ENCODE measurements around the gene SLC1A2.
A peak's percentile ranks its signal among the peaks of the same experiment; 100 is the strongest.

DNA sequence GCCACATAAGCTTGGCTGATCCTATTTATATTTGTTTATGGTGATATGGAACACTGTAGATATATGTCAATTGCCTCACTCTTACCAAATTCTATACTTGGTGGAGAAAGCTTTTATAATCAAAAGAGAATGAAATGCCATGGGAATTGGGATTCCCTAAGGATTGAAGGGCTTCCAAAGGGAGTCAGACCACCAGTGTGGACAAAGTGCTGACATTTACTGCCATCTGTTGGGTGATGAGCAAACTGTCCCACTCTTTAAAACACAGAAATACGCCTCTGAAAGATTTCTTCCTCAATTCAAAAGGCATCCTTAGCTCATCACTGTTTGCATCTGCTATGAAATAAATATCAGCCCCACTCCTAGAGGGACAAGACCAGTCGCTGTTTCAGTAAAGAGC lies 7.1 kb downstream of the SLC1A2 start:
- TF ChIP-seq, protein P1, sequence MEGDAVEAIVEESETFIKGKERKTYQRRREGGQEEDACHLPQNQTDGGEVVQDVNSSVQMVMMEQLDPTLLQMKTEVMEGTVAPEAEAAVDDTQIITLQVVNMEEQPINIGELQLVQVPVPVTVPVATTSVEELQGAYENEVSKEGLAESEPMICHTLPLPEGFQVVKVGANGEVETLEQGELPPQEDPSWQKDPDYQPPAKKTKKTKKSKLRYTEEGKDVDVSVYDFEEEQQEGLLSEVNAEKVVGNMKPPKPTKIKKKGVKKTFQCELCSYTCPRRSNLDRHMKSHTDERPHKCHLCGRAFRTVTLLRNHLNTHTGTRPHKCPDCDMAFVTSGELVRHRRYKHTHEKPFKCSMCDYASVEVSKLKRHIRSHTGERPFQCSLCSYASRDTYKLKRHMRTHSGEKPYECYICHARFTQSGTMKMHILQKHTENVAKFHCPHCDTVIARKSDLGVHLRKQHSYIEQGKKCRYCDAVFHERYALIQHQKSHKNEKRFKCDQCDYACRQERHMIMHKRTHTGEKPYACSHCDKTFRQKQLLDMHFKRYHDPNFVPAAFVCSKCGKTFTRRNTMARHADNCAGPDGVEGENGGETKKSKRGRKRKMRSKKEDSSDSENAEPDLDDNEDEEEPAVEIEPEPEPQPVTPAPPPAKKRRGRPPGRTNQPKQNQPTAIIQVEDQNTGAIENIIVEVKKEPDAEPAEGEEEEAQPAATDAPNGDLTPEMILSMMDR (IDR thresholded peaks at IDR 0.05; ENCODE audit: low read depth, low read length) = peak; percentile 37
- no peak for TF ChIP-seq POLR2A (IDR thresholded peaks at IDR 0.05; ENCODE audit: extremely low read depth, insufficient read length)
- TF ChIP-seq, protein P2, sequence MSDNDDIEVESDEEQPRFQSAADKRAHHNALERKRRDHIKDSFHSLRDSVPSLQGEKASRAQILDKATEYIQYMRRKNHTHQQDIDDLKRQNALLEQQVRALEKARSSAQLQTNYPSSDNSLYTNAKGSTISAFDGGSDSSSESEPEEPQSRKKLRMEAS (IDR thresholded peaks at IDR 0.05; ENCODE audit: low read depth, low read length) = no peak
